ENCODE measurements around the gene CILP.
"Not testable (repeated sequence)": the region's sequence is repeated elsewhere in the genome, so short reads cannot be mapped to it uniquely, and the experiment has no call there.

CILP gene

GRCh38 chr15:65184305-65184867 lies 26.9 kb downstream of the CILP start:
- no peak for TF ChIP-seq CTCF (conservative IDR thresholded peaks at IDR 0.05; ENCODE audit: low read depth, low read length)
- peak overlapping the region; percentile 97 for H3K4me3 ChIP-seq (ENCODE audit: low read depth, low read length)
- peak; percentile 56 for DNase-seq (ENCODE audit: low read depth)

- peak overlapping the region; percentile 97 for H3K4me3 ChIP-seq (ENCODE audit: low read depth, low read length)
These were observed 27.5 kb downstream of the CILP start for GRCh38 chr15:65183865-65184159.

GRCh38 chr15:65182538-65182937 lies 28.7 kb downstream of the CILP start:
- no peak overlapping the region for H3K4me3 ChIP-seq (ENCODE audit: low read depth, low read length)
- DNase-seq (ENCODE audit: low read depth) = no peak
- no peak for TF ChIP-seq CTCF (conservative IDR thresholded peaks at IDR 0.05; ENCODE audit: low read depth, low read length)

More at GRCh38 chr15:65183865-65184159, 27.5 kb downstream of the CILP start:
- no peak for TF ChIP-seq CTCF (conservative IDR thresholded peaks at IDR 0.05; ENCODE audit: low read depth, low read length)
- DNase-seq (ENCODE audit: low read depth) = no peak

GRCh38 chr15:65181582-65182353 lies 29.5 kb downstream of the CILP start:
- not testable (repeated sequence) for DNase-seq (ENCODE audit: low read depth); H3K4me3 ChIP-seq (ENCODE audit: low read depth, low read length)

GRCh38 chr15:65180167-65180566 lies 31.1 kb downstream of the CILP start:
- TF ChIP-seq CTCF (conservative IDR thresholded peaks at IDR 0.05; ENCODE audit: low read depth, low read length) = no peak
- no peak for DNase-seq (ENCODE audit: low read depth)

GRCh38 chr15:65177901-65178300 lies 33.4 kb downstream of the CILP start:
- no peak for DNase-seq (ENCODE audit: low read depth)
- no peak for TF ChIP-seq CTCF (conservative IDR thresholded peaks at IDR 0.05; ENCODE audit: low read depth, low read length)

More at GRCh38 chr15:65180167-65180566, 31.1 kb downstream of the CILP start:
- H3K4me3 ChIP-seq (ENCODE audit: low read depth, low read length) = no peak overlapping the region

GRCh38 chr15:65176056-65176455 lies 35.2 kb downstream of the CILP start:
- DNase-seq (ENCODE audit: low read depth) = no peak
- no peak overlapping the region for H3K4me3 ChIP-seq (ENCODE audit: low read depth, low read length)
- TF ChIP-seq CTCF (conservative IDR thresholded peaks at IDR 0.05; ENCODE audit: low read depth, low read length) = no peak

More at GRCh38 chr15:65177901-65178300, 33.4 kb downstream of the CILP start:
- no peak overlapping the region for H3K4me3 ChIP-seq (ENCODE audit: low read depth, low read length)

All from choroid plexus epithelial cell (primary cell).